HG03520 (cell line): ENCODE measurements around the gene ABAT.

ENCODE experiments used
- ATAC-seq: cut with Tn5 transposase; IDR thresholded peaks from one replicate; pipeline ENCODE4 v1.9.1; 2021; ENCODE audit warnings: mild to moderate bottlenecking, moderate library complexity; ENCODE audit not compliant: unreplicated experiment

Gene ABAT

DNA sequence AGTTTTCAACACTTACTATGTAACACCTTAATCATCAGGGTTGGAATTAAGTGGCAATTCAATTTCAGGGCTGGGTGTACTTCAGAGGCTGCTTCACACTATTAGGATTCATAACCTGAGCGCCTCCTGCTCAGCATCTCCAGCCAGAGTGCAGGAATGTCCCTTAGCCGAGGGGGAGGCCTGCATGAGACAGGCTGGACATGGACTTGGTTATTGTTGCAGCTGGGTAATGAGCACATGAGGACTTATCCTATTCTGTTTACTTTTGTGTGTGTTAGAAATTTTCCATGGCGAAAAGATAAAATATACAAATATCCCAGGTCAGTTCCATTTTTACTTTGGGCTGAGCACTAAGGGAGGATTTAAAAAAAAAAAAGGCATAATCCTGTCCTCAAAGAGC is 133.6 kb downstream of the ABAT start:
- no peak for ATAC-seq

DNA sequence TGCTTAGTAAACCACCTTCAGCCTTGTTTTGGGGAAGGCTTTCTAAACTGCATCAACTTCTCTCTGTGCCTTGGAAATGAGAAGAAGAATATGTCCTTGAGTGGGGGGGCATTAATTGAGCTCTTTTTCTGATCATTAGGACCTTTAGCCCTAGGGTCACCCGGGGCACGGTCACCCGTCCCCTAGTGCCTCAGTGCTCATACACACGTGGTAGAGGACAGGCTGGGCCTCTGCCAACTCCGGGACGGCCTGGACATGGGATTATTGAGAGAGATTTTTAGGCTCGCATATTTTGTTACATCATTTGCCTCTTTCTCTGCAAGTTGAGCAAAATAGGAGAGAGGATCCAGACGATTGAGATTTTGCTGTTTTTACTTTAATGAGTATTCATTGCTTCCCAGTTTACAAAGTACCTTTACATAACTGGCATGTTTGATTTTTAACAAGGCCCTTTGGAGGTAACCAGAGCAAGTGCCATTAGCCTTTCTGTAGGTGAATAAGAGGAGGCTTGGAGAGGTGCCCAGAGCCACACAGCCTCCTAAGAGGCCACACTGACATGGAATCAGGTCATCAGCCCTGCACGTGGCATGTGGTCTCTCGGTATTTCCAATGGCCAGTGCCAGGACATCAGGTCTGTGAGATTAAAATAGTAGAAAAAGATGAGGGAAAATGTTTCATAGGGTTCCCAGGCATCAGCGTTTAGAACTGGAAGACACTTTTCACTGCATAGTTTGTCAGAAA is 134.4 kb downstream of the ABAT start:
- ATAC-seq, result no peak

DNA sequence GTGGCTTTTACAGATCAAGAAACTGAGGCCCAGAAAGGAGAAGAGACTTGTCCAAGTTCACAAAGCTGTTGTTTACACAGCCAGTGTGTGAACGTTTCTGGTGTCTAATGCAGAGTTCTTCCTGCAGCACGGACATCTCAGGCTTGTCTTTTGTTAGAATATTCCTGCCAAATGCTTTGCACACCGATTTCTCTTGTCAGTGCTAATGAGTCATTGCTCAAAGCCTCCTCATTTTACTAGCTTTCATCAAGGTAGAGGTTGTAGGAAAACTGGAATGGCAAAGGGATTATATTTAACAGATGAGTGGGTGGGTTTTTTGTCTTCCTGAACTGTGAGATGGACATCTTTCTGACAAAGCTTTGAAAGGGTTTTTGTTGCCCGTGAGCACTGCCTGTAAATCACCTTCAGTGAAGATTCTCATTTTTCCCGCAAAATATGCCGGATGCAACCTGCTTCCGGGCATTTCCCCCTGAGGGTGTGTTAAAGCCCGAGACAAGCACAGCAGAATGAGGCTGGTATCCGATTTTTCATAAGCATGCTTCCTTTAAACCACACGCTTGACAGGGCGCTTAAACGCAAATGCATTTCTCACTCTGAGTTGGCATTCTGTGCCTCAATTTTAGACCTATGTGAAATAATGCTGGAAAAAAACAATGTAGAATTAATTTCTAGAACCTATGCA is 137.9 kb downstream of the ABAT start:
- ATAC-seq, result no peak

DNA sequence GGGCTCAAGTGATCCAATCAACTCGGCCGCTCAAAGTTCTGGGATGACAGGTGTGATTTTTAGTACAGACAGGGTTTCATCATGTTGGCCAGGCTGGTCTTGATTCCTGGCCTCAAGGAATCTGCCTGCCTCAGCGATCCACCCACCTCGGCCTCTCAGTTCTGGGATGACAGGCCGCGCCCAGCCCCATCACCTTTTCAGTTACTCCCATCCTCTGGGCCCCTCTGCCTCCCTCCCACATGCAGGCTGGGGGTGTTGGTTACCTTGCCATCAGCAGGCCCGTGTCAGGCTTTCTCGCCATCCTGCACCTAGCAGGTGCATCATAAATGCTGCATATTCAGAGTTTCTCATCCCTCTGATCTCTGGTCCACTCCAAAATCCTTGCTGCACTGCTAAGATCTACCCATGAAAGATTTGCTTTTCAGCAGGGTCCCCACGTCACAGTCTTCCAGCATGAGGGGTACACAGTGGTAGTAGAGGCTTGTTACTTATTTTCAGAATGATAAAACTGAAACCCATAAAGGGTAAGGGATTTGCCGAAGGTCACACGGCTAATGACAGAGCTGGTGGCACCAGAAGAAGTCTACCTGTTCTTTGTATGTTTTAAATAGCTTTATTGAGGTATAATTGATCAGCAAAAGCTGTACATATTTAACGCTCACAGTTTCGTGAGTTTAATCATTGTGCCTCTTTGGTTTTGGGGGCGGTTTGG is 139.8 kb downstream of the ABAT start:
- ATAC-seq, result no peak

DNA sequence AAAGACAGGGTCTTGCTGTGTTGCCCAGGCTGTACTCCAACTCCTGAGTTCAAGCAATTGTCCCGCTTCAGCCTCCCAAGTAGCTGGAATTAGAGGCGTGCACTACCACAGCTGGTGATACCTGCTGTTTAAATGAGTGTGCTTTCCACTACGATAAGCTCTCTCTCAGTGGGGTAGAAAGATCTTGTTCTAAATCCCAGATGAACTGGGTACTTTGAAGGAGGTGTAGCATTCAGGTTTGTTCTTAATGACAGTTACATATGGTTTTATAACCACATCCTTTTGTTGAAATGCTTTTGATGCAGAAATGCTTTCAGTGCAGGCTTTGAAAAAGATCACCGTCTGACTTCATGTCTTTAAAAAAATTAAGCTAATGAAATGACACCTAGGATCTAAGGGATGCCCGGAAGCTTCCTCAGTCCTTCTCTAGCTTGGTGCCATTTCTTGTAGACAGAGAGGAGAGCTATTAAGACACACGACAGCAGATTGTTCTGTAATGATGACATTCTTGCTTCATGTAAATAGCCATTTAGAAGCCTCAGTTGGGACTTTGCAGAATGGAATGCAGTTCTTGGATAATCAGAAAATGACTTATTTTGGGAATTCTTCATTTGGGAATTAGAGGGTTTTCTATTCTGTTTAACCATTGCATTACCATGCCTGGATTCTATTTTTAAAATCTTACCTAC is 142.7 kb downstream of the ABAT start:
- no peak for ATAC-seq

DNA sequence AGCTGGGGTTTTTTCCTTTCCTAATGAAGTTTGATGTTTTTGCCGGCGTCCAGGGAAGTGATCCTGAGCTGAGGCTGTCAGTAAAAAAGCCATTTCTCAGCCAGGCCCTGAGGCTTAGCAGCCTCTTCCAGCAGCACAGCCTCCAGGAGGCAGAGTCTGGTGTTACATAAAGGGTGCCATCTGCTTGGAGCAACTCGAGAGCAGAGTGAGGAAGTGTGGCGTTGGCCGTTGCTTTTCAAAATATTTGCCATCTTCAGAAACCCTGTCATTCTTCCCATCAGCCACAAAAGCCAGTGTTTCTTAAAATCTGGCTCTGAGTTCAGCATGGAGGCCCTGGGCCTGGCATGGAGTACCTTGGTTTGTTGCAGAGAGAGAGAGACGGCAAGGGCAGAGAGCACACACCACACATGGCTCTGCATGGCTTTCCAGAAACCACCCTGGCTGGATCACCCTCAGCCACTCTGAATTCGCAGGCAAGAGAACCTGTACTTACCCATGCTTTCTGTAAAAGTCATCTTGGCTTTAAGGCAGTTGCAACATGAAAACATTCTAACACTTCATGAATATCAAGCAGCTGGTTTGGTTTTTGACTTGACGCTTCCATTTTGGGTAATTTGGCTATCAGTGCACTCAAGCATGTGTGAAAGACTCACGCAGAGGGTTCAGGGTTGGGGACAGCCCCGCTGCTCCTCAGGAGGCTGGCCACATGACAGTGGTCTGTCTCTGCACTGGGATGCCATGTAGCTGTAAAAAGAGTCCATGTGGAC is 144.3 kb downstream of the ABAT start:
- ATAC-seq, result peak; percentile 67

DNA sequence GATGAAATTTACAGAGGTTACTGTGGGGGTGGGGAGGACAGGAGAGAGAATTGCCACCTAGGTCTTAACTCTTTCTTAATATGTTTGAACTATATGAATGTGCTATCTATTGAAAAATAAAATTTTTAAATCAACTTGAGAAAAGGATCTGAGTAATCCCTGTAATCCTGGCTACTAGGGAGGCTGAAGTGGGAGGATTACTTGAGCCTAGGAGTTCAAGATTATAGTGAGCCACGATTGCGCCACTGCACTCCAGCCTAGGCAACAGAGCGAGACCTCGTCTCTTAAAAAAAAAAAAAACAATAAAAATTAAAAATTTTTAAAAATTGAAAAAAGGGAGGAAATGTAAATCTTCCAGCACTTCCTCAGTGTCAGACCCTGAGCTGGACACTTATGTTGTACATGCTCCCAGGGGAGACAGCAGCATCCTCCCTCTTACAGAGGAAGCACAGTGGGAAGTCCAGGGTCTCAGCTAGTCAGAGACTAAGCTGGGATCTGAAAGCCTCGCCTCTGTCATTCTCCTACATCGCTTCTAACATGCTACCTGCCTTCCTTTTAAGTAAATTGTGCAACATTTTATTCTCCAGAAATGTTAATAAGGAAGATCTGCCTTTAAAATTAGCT is 145.1 kb downstream of the ABAT start:
- no peak for ATAC-seq

DNA sequence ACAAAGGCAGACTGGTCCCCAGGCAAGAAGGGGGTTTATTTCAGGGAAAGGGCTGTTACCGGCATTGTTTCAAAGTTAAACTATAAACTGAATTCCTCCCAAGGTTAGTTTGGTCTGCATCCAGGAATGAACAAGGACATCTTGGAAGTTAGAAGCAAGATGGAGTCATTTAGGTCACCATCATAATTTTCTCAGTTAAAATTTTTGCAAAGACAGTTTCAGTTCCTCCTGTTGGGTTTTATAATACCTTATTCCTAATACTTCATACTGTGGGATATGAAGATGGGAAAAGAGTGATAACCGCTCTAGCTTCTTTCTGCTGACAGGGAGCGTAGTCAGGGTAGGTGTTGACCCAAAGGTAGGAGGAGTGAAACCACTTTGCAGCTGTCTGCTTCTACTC is 148.0 kb downstream of the ABAT start:
- ATAC-seq, result no peak

DNA sequence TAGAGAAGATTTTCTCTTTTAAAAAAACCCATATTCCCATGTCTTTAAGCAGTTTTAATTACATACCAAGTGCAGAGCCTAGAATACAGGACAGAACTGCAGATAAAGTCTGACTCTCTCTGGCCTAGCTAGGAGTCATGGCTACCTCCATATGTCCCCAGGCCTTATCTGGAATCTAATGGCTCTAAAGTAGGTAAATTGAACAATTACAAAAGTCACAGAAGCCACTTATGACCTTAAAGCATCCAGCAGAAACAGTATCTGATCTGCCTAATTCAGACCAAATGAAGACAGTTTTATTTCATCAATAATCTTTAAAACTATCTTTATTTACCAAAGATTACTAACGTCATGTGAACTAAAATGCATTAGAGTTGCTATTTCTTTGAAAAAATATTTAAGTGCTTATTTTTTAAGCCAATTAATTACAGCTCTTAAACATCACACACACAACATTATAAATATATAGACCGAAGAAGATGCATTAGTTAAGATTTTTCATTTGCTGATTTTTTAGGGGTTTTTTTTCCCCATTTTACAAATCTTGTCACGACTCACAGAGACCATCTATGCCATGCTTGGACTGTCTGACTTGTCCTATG is 152.0 kb downstream of the ABAT start:
- ATAC-seq, result no peak

DNA sequence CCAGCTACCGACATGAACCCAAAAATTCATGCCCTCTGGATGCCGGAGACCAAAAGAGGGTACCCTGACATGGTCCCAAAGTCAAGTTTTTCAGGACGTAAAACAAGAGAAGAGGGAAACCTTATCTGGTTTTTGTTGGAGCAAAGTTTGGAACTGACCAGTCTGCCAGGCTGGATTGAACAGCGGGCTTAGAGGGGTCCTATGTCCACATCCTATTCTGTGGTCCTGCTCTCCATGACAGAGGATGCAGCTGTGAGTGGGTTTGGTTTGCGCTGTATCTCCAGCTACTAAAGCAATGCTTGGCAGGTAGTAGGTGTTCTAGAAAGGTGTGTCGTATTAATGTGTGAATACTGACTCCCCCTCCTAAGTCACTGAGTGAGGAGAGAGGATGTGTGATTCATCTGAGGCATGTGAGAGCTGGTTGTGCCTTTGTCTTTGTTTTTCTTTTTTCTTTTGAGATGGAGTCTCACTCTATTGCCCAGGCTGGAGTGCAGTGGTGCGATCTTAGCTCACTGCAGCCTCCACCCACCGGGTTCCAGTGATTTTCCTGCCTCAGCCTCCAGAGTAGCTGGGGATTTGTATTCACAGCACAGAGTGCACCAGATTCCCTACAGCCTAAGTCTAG is 154.2 kb downstream of the ABAT start:
- ATAC-seq, result no peak

DNA sequence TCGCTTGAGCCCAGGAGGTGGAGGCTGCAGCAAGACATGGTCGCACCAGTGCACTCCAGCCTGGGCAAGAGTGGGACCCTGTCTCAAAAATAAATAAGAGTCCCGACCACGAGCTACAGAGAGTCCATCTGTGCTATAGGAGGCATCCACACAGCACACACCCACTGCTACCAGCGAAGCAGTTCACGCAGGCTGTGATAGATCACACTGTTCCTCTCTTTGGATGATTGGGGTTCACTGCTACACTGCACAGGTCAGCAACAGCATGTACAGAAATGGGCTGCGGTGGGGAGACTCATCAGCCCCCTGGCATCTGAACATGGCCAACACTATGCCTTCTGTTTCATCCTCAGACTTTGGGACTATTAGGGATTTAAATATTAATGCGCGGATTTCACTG is 157.0 kb downstream of the ABAT start:
- no peak for ATAC-seq

DNA sequence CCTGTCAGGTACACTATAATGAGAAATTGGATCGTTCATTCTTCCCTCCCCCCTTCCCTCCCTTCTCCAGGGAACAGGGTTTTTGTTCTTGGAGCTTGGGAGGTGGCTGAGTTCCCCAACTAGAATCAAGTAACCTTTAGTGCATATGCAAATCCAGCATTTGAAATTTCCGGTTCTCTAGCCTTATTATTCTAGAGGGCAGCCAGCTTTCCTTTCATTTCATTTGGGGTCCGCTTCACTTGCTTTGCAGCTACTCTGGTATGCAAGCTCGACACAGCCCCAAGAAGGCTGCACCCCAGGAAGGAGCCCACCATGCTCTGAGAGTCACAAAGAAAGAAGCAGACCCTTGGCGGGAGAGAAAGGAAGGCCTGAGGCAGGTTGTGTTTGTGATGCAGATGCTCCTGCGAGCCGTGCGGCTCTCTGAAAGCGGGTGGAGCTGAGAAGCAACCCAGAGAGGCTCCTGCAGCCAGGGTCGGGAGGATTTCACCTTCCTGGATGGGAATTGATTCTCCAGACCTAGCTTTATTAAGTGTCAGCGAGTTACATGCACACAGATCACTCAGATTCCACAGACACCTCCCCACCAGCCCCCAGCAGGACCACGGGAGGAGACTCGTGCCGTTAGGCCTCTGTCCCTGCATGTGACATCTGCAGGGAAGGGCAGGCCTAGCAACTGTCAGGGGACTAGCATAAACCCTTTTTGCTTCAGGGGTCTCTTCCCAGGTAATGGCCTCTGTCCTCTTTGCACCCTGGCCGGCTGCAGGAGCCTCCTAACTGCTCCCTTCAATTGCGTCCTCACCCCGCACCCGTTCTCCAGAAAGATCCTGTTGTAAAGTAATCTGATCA is 157.7 kb downstream of the ABAT start:
- ATAC-seq, result no peak

DNA sequence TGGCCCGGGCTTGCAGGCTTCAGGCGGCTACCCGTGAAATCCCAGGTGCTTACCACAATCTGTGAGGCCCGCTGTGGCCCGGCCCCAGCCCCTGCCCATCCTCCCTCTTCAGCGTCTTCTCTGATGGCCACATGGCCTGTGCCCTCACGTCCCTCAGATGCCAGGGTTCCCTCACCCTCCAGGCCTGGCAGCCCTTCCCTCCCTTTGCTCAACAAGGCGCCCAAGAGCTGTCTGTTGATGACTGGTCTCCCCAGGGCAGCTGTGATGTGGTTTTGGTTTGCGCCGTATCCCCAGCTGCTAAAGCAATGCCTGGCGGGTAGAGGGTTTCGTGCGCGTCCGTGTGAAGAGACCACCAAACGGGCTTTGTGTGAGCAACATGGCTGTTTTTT is 158.3 kb downstream of the ABAT start:
- no peak for ATAC-seq
